ENCODE results near the gene SESN2. TPM values are rescaled to one million over a fixed set of nuclear protein-coding genes. Genes with fewer than 3 reads are reported as not detected.

The SESN2 gene
- total and polyA plus RNA-seq, 2 donors (not counting 1 experiment from before 2014, with no cell fraction given) = 4.5 to 5.4 TPM

- no peaks in the 10 kb centered on the region for H3K27me3 Mint-ChIP-seq
- H3K4me3 Mint-ChIP-seq = no peak overlapping the region
- no peaks in the 10 kb centered on the region for H3K9me3 Mint-ChIP-seq (ENCODE audit: insufficient read depth)
- no peak overlapping the region for H3K27ac ChIP-seq (ENCODE audit: low read length in 2 of 2)
- ATAC-seq (ENCODE audit: low read depth) (no peak), DNase-seq (no peak)
- H4K20me1 ChIP-seq (ENCODE audit: control insufficient read depth, insufficient read depth, low read length, poor library complexity, severe bottlenecking) = no peaks in the 10 kb centered on the region
- H3K9ac ChIP-seq (ENCODE audit: low read length) = no peak overlapping the region
- H3K27me3 ChIP-seq (replicated peaks in 1 of 4; ENCODE audit: control extremely low read depth in 1 of 4, control insufficient read depth in 3 of 4, insufficient read depth in 4 of 4, low read length in 3 of 4) = no peaks in the 10 kb centered on the region
- H2AFZ ChIP-seq (ENCODE audit: insufficient read depth, low read depth, low read length, poor library complexity, severe bottlenecking) = no peak overlapping the region
- TF ChIP-seq, protein P1, sequence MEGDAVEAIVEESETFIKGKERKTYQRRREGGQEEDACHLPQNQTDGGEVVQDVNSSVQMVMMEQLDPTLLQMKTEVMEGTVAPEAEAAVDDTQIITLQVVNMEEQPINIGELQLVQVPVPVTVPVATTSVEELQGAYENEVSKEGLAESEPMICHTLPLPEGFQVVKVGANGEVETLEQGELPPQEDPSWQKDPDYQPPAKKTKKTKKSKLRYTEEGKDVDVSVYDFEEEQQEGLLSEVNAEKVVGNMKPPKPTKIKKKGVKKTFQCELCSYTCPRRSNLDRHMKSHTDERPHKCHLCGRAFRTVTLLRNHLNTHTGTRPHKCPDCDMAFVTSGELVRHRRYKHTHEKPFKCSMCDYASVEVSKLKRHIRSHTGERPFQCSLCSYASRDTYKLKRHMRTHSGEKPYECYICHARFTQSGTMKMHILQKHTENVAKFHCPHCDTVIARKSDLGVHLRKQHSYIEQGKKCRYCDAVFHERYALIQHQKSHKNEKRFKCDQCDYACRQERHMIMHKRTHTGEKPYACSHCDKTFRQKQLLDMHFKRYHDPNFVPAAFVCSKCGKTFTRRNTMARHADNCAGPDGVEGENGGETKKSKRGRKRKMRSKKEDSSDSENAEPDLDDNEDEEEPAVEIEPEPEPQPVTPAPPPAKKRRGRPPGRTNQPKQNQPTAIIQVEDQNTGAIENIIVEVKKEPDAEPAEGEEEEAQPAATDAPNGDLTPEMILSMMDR (IDR thresholded peaks at IDR 0.05) = no peak
- no peak for TF ChIP-seq EZH2 (IDR thresholded peaks at IDR 0.05; ENCODE audit: borderline replicate concordance, insufficient read depth, low read depth, low read length, poor library complexity, severe bottlenecking)
- H3K4me2 ChIP-seq (replicated peaks; ENCODE audit: low read depth, low read length, poor library complexity, severe bottlenecking) = no peak overlapping the region
- H3K36me3 ChIP-seq (replicated peaks in 1 of 2; ENCODE audit: control extremely low read depth in 1 of 2, control insufficient read depth in 1 of 2, extremely low read depth in 1 of 2, insufficient read depth in 2 of 2, low read length in 1 of 2) = peaks cover 1 to 20% of the 10 kb centered on the region in 2 experiments
- CTCF ChIA-PET = no interaction called here
- WGBS (ENCODE audit: insufficient coverage) = 94% methylated on average over 8 of the region's 8 CpGs
- no peaks in the 10 kb centered on the region for H3K4me1 Mint-ChIP-seq
- no peaks in the 10 kb centered on the region for H3K9me3 ChIP-seq (ENCODE audit: control extremely low read depth in 1 of 3, control insufficient read depth in 2 of 3, insufficient read depth in 1 of 3, low read length in 2 of 3)
- no peak overlapping the region for H3K27ac Mint-ChIP-seq
- no peaks in the 10 kb centered on the region for H3K4me1 ChIP-seq (ENCODE audit: control insufficient read depth in 2 of 2, insufficient read depth in 2 of 2, low read length in 2 of 2)
- no peak overlapping the region for H3K4me3 ChIP-seq (ENCODE audit: control extremely low read depth in 1 of 5, extremely low read depth in 1 of 5, insufficient read depth in 1 of 5, low read depth in 2 of 5, low read length in 4 of 5)
- H3K79me2 ChIP-seq (ENCODE audit: control insufficient read depth, insufficient read depth, low read length) = no peaks in the 10 kb centered on the region
- intact Hi-C loops (cut with micrococcal nuclease) = no loop called here
- POLR2A ChIA-PET = interaction anchor here (0.6 kb wide), 1 partner anchor 309 kb away, joined by 6 read pairs; no protein-coding TSS in a partner anchor
Observed at GRCh38 chr1:28280501-28280900, 21.2 kb downstream of the SESN2 start.

DNA sequence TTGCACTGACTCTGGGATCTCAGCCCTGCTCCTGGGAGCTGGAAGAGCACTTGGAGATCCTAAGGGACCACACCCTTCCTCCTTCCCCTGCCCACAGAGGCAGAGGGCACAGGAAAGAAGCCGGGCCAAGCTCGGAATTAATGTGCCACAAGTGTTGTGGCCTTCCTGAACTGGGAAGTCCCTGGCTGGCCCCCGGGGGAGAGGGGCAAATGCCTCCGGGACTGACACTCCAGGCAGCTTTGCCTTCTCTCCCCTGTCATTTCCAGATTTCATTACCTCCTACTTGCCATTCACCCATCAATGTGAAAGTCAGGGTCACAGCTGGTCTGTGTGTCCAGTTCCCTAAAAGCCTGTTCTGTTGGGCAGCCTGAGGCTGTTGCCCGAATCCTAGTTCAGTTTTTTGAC, 21.7 kb downstream of the SESN2 start:
- CTCF ChIA-PET = no interaction called here
- Histone ChIP-seq H3K79me2 (ENCODE audit: control insufficient read depth, insufficient read depth, low read length) (no peaks in the 10 kb centered on the region), H3K4me1 (ENCODE audit: control insufficient read depth in 2 of 2, insufficient read depth in 2 of 2, low read length in 2 of 2) (no peaks in the 10 kb centered on the region), H3K36me3 (replicated peaks in 1 of 2; ENCODE audit: control extremely low read depth in 1 of 2, control insufficient read depth in 1 of 2, extremely low read depth in 1 of 2, insufficient read depth in 2 of 2, low read length in 1 of 2) (peaks cover 1 to 20% of the 10 kb centered on the region in 2 experiments), H3K9ac (ENCODE audit: low read length) (no peak overlapping the region), H3K27ac (ENCODE audit: low read length in 2 of 2) (no peak overlapping the region), H4K20me1 (ENCODE audit: control insufficient read depth, insufficient read depth, low read length, poor library complexity, severe bottlenecking) (no peaks in the 10 kb centered on the region), H3K9me3 (ENCODE audit: control extremely low read depth in 1 of 3, control insufficient read depth in 2 of 3, insufficient read depth in 1 of 3, low read length in 2 of 3) (no peaks in the 10 kb centered on the region), H2AFZ (ENCODE audit: insufficient read depth, low read depth, low read length, poor library complexity, severe bottlenecking) (no peak overlapping the region), H3K27me3 (replicated peaks in 1 of 4; ENCODE audit: control extremely low read depth in 1 of 4, control insufficient read depth in 3 of 4, insufficient read depth in 4 of 4, low read length in 3 of 4) (no peaks in the 10 kb centered on the region), H3K4me3 (ENCODE audit: control extremely low read depth in 1 of 5, extremely low read depth in 1 of 5, insufficient read depth in 1 of 5, low read depth in 2 of 5, low read length in 4 of 5) (no peak overlapping the region), H3K4me2 (replicated peaks; ENCODE audit: low read depth, low read length, poor library complexity, severe bottlenecking) (no peak overlapping the region)
- DNase-seq = no peak
- POLR2A ChIA-PET = interaction anchor here (0.6 kb wide), 1 partner anchor 309 kb away, joined by 6 read pairs; no protein-coding TSS in a partner anchor
- intact Hi-C loops (cut with micrococcal nuclease) = no loop called here
- Mint-ChIP-seq H3K4me1 (no peaks in the 10 kb centered on the region), H3K27ac (no peak overlapping the region), H3K9me3 (ENCODE audit: insufficient read depth) (no peaks in the 10 kb centered on the region), H3K4me3 (no peak overlapping the region), H3K27me3 (no peaks in the 10 kb centered on the region)
- WGBS (ENCODE audit: insufficient coverage) = 94% methylated on average over 4 of the region's 5 CpGs
- no peak for ATAC-seq (ENCODE audit: low read depth)
- TF ChIP-seq EZH2 (IDR thresholded peaks at IDR 0.05; ENCODE audit: borderline replicate concordance, insufficient read depth, low read depth, low read length, poor library complexity, severe bottlenecking) = no peak
- TF ChIP-seq, protein P1 (IDR thresholded peaks at IDR 0.05) = no peak
